Naive thymus-derived CD8-positive, alpha-beta T cell (primary cell): ENCODE measurements around the gene CDHR1. TPM values are rescaled to one million over a fixed set of nuclear protein-coding genes. Genes with fewer than 3 reads are reported as not detected.

Experiments
- ATAC-seq, 2 donors: fragments of 150-1000 bp; cut with Tn5 transposase in 1 of 2; sonication (Bioruptor Pico), chemical (Tn5 transposase) in 1 of 2; 1 replicate in 1 of 2; 2 replicates in 1 of 2; pipeline ENCODE4 v1.10.0; 2021; ENCODE audit warnings: mild to moderate bottlenecking in 2 of 2, moderate library complexity in 2 of 2
- POLR2A ChIA-PET: fragments of 350-600 bp; sonication (Branson Sonifier 250); formaldehyde crosslinking; loops from one replicate; lab custom pipeline; 2021; ENCODE audit warnings: antibody characterized with exemption; lab: Charles Lee
- DNase-seq, 10 donors: peaks; one replicate each; pipeline versions ENCODE4 v3.0.0 to v3.0.0-alpha.2; 2020 to 2022
- H3K27ac Mint-ChIP-seq, 10 donors: one replicate each; pipeline ENCODE4 v1.8.0; 2020 to 2022; ENCODE audit warnings: mild to moderate bottlenecking in 10 of 10, mixed read lengths in 10 of 10, moderate library complexity in 4 of 10, inconsistent platforms in 1 of 10
- H3K27me3 Mint-ChIP-seq, 5 donors: one replicate each; pipeline ENCODE4 v1.8.0; 2021 to 2022; ENCODE audit warnings: mixed read lengths in 5 of 5
- H3K36me3 Mint-ChIP-seq, 3 donors: one replicate each; pipeline ENCODE4 v1.8.0; 2020 to 2022; ENCODE audit warnings: mixed read lengths in 3 of 3, mild to moderate bottlenecking in 2 of 3, inconsistent platforms in 1 of 3
- H3K4me1 Mint-ChIP-seq, 4 donors: one replicate each; pipeline ENCODE4 v1.8.0; 2021 to 2022; ENCODE audit warnings: mixed read lengths in 4 of 4
- H3K4me3 Mint-ChIP-seq, 10 donors: one replicate each; pipeline ENCODE4 v1.8.0; 2020 to 2022; ENCODE audit warnings: mild to moderate bottlenecking in 10 of 10, mixed read lengths in 10 of 10, moderate library complexity in 6 of 10, inconsistent platforms in 1 of 10
- H3K9me3 Mint-ChIP-seq, 9 donors: one replicate each; pipeline ENCODE4 v1.8.0; 2020 to 2022; ENCODE audit warnings: mixed read lengths in 9 of 9, mild to moderate bottlenecking in 3 of 9, inconsistent platforms in 1 of 9, moderate library complexity in 1 of 9
- polyA plus RNA-seq, 3 donors: library from polyadenylated mRNA; unstranded; fragments of 300-500 nt; fragmentation: Illumina TruSeq; gene quantifications; one replicate each; pipeline ENCODE4 v1.2.3, GENCODE V29; 2021
- total RNA-seq, 8 experiments: library from RNA in 2 of 8; stranded (reverse) in 2 of 8; gene quantifications; one replicate each; pipeline ENCODE4 v1.2.3 and lab custom pipeline; 2021 to 2026

The CDHR1 gene
- total and polyA plus RNA-seq, 5 experiments from 2014 or later: 0.16 to 0.80 (median 0.29) TPM

DNA sequence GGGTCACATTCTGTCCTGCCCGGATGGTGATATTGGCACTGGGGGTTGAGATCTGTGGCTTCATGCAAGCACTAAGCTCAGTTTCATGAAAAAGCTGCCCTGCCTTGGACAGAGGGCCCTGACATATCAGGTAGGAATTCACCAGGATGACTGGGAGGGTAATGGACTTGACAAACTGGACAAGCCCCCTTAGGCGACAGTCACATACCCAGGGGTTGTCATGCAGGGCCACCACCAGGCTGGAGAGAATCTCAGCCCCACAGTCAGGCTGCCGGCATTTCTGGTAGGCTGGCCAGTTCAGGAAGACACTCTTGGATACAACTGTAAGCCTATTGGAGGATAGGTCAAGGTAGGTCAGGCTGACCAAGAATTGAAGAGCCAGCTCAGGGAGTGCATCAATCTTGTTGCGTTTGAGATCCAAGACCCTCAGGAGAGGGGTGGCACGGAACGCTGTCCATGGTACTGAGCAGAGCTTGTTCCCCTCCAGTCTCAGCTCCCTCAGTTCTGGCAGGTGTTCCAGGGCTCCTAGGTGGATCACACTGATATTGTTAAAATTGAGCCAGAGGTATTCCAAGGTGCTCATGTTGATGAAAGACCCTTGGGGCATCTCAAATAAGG lies 30.2 kb downstream of the CDHR1 start:
- Mint-ChIP-seq H3K36me3 (peaks cover 0 to 3% (median 0%) of the 10 kb centered on the region in 3 donors), H3K27me3 (peaks cover 13 to 66% (median 34%) of the 10 kb centered on the region in 5 donors), H3K9me3 (peaks cover 0 to 4% (median 0%) of the 10 kb centered on the region in 9 donors), H3K4me1 (no peaks in the 10 kb centered on the region), H3K4me3 (no peak overlapping the region), H3K27ac (no peak overlapping the region)
- POLR2A ChIA-PET: no interaction called here
- ATAC-seq (no peak), DNase-seq (no peak)

DNA sequence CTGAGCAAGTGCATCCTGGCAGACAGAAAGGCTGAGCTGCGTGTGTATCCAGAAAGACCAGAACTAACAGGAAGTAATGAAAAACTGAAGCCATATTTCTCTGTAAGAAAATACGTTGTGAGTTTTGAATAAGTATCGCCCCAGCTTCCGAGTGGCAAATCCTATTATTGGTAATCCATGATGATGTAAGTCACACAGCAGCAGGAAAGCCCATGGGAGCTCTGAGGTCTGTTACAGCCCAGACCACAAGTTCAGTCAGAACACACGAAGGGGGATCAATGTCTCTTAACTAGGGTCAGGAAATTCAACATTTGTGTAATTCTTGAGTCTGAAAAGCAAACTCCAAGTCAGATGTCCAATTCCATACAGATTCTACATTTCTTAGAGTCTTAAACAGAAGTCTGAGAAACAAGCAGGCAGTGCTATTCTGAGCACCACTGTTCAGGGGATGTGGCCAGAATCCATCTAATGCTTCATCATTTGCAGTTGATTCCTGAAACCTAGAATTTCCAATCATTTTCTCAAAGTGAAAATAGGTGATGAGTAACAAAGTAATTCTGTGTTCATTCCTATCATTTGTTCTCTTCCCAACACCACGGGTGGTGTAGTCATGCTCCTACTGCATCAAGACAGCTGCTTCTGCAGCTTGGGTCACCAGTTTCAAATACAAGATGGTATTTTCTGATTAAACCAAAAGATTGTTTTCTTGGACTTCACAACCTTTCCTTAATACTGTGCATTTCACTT lies 31.3 kb downstream of the CDHR1 start, which contains the start of gene LRIT2:
Gene LRIT2, minus strand, starts transcription at position 118 of the 747 bp plus-strand sequence. Its CDS starts 24 bp downstream, at position 94.
- H3K9me3 Mint-ChIP-seq: no peaks in the 10 kb centered on the region
- no peak within 1 kb of the TSS for H3K27ac Mint-ChIP-seq
- H3K4me1 Mint-ChIP-seq: no peaks in the 10 kb centered on the region
- peaks cover 12 to 76% (median 33%) of the 10 kb centered on the region in 5 donors for H3K27me3 Mint-ChIP-seq
- no peaks in the 10 kb centered on the region for H3K36me3 Mint-ChIP-seq
- POLR2A ChIA-PET: no interaction called here
- DNase-seq: no peak
- no peak within 1 kb of the TSS for H3K4me3 Mint-ChIP-seq
- no peak for ATAC-seq

DNA sequence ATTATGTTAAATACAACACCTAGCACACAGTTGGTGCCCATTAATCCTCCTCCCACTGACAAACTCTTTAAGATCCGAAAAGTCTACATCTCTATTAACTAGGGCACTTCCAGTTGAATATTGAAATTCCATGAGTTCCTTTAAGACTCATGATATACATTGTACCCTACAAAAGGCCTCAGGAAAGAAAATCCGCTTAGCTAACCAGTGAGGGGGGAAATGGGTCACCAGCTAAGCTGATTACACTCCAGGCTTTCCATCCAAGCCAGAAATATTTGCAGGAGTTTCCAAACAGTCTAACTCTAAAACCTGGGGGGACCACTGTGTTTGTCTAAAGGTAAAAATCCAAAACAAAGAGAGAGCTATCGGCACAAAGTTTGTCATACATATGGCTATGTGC lies 32.3 kb downstream of the CDHR1 start:
- no peaks in the 10 kb centered on the region for H3K36me3 Mint-ChIP-seq

DNA sequence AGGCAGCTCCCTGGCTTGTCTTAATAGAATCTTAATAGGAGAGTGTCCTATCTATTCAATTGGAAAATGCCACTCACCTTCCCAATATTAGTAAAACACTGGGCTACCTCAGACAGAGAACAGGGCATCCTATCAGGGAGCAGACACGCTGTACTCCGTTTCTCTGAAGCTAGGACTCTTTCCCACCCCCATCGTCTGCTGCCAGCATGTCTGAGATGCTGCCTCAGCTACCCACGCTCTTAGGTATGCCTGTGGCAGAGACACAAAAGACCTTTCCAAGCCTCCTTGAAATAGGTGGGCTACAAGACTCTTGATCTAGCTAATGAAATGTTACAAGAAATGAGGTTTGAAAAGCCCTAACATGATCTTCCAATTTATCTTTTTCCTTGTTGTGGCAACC lies 33.5 kb downstream of the CDHR1 start:
- POLR2A ChIA-PET: no interaction called here
- H3K4me3 Mint-ChIP-seq: no peak overlapping the region
- ATAC-seq (no peak), DNase-seq (no peak)
- no peaks in the 10 kb centered on the region for H3K4me1 Mint-ChIP-seq
- no peak overlapping the region for H3K27ac Mint-ChIP-seq
- H3K36me3 Mint-ChIP-seq: no peaks in the 10 kb centered on the region
- H3K9me3 Mint-ChIP-seq: no peaks in the 10 kb centered on the region
- H3K27me3 Mint-ChIP-seq: peaks cover 11 to 85% (median 24%) of the 10 kb centered on the region in 5 donors

More for the DNA sequence above, 32.3 kb downstream of the CDHR1 start:
- peaks cover 11 to 85% (median 30%) of the 10 kb centered on the region in 5 donors for H3K27me3 Mint-ChIP-seq
- POLR2A ChIA-PET: no interaction called here
- no peak overlapping the region for H3K27ac Mint-ChIP-seq
- no peak for ATAC-seq
- no peaks in the 10 kb centered on the region for H3K4me1 Mint-ChIP-seq
- no peak for DNase-seq
- H3K4me3 Mint-ChIP-seq: no peak overlapping the region
- no peaks in the 10 kb centered on the region for H3K9me3 Mint-ChIP-seq

DNA sequence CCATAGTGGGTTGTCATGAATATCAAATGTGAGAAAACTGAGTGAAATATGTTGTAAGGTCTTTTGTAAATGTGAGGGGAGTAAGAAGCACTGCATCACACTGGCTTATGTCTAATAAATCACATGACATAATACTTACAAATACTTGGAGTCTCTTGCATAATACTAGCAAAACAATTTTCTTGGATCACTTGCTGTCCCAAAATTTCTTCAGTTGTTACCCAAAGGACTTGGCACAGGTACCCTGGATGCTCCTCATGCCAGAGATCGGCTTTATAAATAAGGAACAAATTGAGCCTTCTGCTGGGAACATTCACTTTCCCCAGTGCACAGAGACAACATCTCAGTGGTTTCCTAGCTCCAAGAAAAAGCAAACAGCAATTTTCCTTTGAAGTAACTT lies 36.0 kb downstream of the CDHR1 start:
- no peaks in the 10 kb centered on the region for H3K4me1 Mint-ChIP-seq

DNA sequence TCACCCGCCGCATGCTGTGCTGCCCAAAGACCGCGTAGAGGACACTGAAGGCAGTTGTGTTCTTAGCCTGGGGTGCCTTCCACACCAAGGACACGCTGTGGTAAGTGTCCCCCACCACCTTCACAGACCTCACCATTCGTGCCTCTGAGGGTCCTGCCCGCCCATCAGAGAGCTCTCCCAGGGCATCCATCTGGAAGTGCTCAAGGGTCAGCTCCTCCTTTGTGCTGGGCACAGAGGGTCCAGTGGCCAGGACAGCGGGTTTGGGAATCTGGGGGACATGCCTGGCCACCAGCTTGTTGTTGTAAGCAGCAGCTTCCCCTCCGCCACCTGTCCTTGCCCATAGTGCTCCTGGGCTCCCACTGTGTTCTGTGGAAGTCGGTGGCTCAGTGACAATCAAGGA lies 38.0 kb downstream of the CDHR1 start:
- no peak for ATAC-seq
- Mint-ChIP-seq H3K9me3 (no peaks in the 10 kb centered on the region), H3K4me3 (no peak overlapping the region), H3K27ac (no peak overlapping the region), H3K36me3 (no peaks in the 10 kb centered on the region), H3K4me1 (no peaks in the 10 kb centered on the region), H3K27me3 (peaks cover 4 to 68% (median 26%) of the 10 kb centered on the region in 5 donors)
- POLR2A ChIA-PET: interaction anchor here (0.6 kb wide), 1 partner anchor 27 kb away, joined by 4 read pairs; no protein-coding TSS in a partner anchor
- DNase-seq: no peak

More for the DNA sequence above, 36.0 kb downstream of the CDHR1 start:
- POLR2A ChIA-PET: no interaction called here
- no peak overlapping the region for H3K4me3 Mint-ChIP-seq
- peaks cover 7 to 70% (median 22%) of the 10 kb centered on the region in 5 donors for H3K27me3 Mint-ChIP-seq
- DNase-seq (no peak), ATAC-seq (no peak)
- H3K27ac Mint-ChIP-seq: no peak overlapping the region
- no peaks in the 10 kb centered on the region for H3K36me3 Mint-ChIP-seq
- no peaks in the 10 kb centered on the region for H3K9me3 Mint-ChIP-seq

DNA sequence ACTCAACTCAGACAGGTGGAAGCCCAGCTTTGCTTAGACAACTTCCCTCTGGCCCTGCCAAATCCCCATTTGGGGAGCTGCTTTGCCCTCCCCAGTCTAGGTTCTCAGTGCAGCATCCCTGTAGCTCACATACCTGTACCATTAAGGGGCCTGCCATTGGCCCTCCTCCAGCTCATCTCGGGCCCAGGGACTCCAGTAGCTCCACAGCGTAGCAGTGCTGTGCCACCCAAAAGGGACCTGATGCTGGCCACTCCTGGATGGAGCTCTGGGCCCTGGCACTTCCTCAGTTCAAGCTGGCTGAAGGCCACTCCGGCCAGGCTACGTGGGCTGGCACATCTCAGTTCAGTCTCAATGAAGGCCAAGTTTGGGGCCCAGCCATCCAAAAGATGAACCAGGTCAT lies 39.6 kb downstream of the CDHR1 start:
- no peak overlapping the region for H3K27ac Mint-ChIP-seq
- H3K4me1 Mint-ChIP-seq: no peaks in the 10 kb centered on the region
- no peak for ATAC-seq
- DNase-seq: no peak
- H3K27me3 Mint-ChIP-seq: peaks cover 4 to 58% (median 23%) of the 10 kb centered on the region in 5 donors
- POLR2A ChIA-PET: no interaction called here
- H3K36me3 Mint-ChIP-seq: no peaks in the 10 kb centered on the region
- H3K4me3 Mint-ChIP-seq: no peak overlapping the region
- H3K9me3 Mint-ChIP-seq: no peaks in the 10 kb centered on the region

DNA sequence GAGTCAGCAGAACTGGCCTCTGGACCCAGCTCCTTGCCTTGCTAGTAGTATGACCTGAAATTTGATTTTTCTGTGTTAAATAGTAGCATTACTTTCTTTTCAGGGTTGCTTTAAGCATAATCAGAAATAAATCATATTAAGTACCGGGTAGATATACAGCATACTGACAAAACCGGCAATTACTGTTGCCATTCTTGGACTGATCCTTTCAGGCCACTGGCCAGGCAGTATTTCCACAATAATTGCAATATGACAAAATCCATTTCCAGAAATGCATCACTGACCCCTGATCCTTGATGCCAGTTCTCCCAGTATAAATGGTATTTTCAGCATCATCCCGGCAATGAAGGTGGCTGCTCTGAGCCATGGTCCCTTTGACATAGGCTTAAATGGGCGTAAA lies 40.1 kb downstream of the CDHR1 start:
- DNase-seq: no peak
- Mint-ChIP-seq H3K4me1 (no peaks in the 10 kb centered on the region), H3K27ac (no peak overlapping the region), H3K27me3 (peaks cover 8 to 53% (median 21%) of the 10 kb centered on the region in 5 donors), H3K9me3 (no peaks in the 10 kb centered on the region), H3K4me3 (no peak overlapping the region), H3K36me3 (no peaks in the 10 kb centered on the region)
- POLR2A ChIA-PET: no interaction called here
- no peak for ATAC-seq

DNA sequence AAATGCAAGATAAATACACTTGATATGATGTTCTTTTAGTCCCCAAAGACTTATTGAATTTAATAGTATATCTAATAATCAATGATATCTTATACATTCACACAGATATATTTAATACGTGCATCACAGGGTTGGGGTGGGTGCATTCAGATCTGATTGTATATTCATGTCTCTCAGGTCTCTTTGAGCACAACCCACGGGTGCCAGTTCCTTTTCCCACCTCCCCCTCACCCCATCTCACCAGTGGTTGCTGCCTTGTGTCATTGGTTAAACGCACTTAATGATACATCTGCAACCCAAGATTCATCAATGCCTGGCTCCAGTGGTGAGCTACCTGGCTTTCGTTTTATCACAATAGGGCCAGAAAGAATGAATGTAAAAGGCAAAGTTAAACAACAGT lies 40.8 kb downstream of the CDHR1 start:
- DNase-seq (no peak), ATAC-seq (no peak)
- no peaks in the 10 kb centered on the region for H3K36me3 Mint-ChIP-seq
- H3K27ac Mint-ChIP-seq: no peak overlapping the region
- H3K9me3 Mint-ChIP-seq: no peaks in the 10 kb centered on the region
- peaks cover 8 to 47% (median 20%) of the 10 kb centered on the region in 5 donors for H3K27me3 Mint-ChIP-seq
- POLR2A ChIA-PET: no interaction called here
- H3K4me1 Mint-ChIP-seq: no peaks in the 10 kb centered on the region
- no peak overlapping the region for H3K4me3 Mint-ChIP-seq

DNA sequence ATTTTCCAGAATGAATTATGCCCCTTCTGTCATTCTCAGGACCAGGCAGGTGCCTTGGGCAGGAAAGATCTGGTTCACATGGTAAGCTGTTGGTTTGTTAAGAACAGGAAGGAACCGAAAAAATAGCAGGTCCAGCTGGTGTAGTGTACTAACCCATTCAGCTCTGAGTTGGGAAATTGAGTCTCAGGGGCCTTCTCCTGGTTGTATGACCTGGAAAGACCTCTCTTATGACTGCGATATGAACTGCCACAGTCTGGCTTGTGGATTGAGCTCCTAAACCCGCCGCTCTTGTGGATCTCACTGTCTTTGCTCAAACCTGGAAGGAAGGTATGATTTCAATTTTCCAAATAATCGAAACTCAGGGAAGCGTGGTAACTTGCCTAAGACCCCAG lies 42.5 kb downstream of the CDHR1 start:
- Mint-ChIP-seq H3K36me3 (no peaks in the 10 kb centered on the region), H3K4me1 (no peaks in the 10 kb centered on the region), H3K27ac (no peak overlapping the region), H3K4me3 (no peak overlapping the region), H3K9me3 (no peaks in the 10 kb centered on the region), H3K27me3 (peaks cover 8 to 29% (median 14%) of the 10 kb centered on the region in 5 donors)
- DNase-seq (no peak), ATAC-seq (no peak)
- POLR2A ChIA-PET: no interaction called here

DNA sequence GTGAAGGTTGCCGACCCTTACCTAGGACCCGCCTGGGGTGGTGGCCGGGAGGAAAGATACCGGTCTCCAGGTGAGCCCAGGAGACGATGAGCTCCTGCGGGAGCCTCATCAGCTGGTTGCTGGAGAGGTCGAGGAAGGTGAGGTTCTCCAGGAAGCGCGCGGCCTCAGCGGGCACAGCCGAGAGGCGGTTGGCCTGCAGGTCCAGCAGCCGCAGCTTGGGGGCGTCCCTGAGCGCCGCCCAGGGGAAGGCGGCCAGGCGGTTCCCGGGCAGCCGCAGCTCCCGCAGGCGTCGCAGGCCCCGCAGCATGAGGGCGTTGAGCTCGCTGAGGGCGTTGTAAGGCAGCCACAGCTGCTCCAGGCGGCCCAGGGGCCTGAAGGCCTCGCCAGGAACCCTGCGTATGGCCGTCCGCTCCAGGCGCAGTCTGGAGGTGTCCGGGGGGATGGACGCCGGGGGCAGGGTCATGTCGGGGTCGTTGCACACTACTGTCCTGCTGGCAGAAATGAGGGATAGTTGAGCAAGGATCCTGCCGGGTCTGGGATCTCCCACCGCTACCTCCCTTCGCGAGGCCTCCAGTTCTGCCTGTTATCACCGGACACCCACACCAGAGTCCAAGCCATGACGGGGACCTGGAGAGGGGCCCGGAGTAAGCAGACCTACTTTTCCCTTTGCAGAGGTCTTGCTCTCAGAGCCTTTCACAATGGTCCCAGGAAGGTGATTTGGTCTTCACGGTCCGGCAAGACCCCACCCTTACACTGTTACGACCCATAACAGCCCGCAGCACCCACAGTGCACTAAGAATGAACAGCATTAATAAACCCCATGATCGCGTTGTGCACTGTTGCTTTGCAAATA lies 43.1 kb downstream of the CDHR1 start:
- no peak for ATAC-seq
- H3K36me3 Mint-ChIP-seq: no peaks in the 10 kb centered on the region
- H3K9me3 Mint-ChIP-seq: no peaks in the 10 kb centered on the region
- H3K27me3 Mint-ChIP-seq: peaks cover 8 to 23% (median 14%) of the 10 kb centered on the region in 5 donors
- POLR2A ChIA-PET: no interaction called here
- no peaks in the 10 kb centered on the region for H3K4me1 Mint-ChIP-seq
- no peak for DNase-seq
- H3K4me3 Mint-ChIP-seq: no peak overlapping the region
- H3K27ac Mint-ChIP-seq: no peak overlapping the region

DNA sequence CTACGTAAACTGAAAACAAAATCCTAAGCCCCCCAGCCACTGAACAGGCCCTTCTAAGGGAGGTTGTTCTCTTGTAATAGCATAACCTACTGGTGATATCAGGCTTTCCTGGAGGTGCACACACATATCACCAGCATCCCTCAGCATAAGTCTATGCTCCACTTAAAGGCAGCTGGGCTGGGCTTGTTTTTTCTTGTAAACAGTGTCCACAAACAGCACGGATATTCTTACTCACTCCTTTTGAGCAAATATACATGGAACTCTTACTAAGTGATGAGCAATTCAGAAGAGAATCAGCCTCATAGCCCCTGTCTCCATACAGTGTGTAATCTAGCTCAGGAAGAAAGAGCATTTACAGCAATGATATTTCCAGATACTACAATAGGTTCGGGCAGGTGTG lies 44.6 kb downstream of the CDHR1 start:
- H3K4me3 Mint-ChIP-seq: no peak overlapping the region
- POLR2A ChIA-PET: no interaction called here
- ATAC-seq: no peak

More for the DNA sequence above, 44.6 kb downstream of the CDHR1 start:
- Mint-ChIP-seq H3K27me3 (peaks cover 8 to 22% (median 14%) of the 10 kb centered on the region in 5 donors), H3K36me3 (no peaks in the 10 kb centered on the region), H3K9me3 (no peaks in the 10 kb centered on the region), H3K4me1 (no peaks in the 10 kb centered on the region), H3K27ac (no peak overlapping the region)
- no peak for DNase-seq
